B cell (primary cell): ENCODE results near the gene NPEPPS. TPM values are rescaled to one million over a fixed set of nuclear protein-coding genes. Genes with fewer than 3 reads are reported as not detected.

Experiments
- ATAC-seq: fragments of 200-7000 bp; cut with Tn5 transposase; one replicate; pipeline ENCODE4 v1.10.0; 2021; ENCODE audit warnings: low read depth, mild to moderate bottlenecking, moderate number of reproducible peaks, moderate library complexity
- CTCF ChIA-PET: fragments of 350-600 bp; sonication (Branson Sonifier 250); formaldehyde crosslinking; loops from one replicate; lab custom pipeline; 2021; ENCODE audit warnings: antibody characterized with exemption, inconsistent platforms; lab: Charles Lee
- POLR2A ChIA-PET: fragments of 350-600 bp; sonication (Branson Sonifier 250); formaldehyde crosslinking; loops from one replicate; lab custom pipeline; 2021; ENCODE audit warnings: antibody characterized with exemption; lab: Charles Lee
- DNase-seq: peaks from one replicate; pipeline ENCODE4 v3.0.0; 2013
- H2AFZ ChIP-seq: 2 replicates; pipeline ENCODE4 v1.6.1; 2012; ENCODE audit warnings: mild to moderate bottlenecking, low read depth, low read length; ENCODE audit not compliant: insufficient read depth, poor library complexity, severe bottlenecking
- H3K27ac ChIP-seq, 2 donors: 1 replicate in 1 of 2; 2 replicates in 1 of 2; pipeline ENCODE4 v1.5.1; 2012 to 2013; ENCODE audit warnings: low read length in 2 of 2, mild to moderate bottlenecking in 2 of 2, moderate library complexity in 1 of 2
- H3K27me3 ChIP-seq, 4 experiments: fragments of 200-600 bp in 1 of 4; sonication (generic) in 1 of 4; replicated peaks in 1 of 4; 1 replicate in 2 of 4; 2 replicates in 2 of 4; pipeline versions ENCODE4 v1.6.1 to v1.7.0; 2013 to 2016; ENCODE audit warnings: low read length in 3 of 4, mild to moderate bottlenecking in 2 of 4, mixed read lengths in 1 of 4, moderate library complexity in 1 of 4; ENCODE audit not compliant: insufficient read depth in 4 of 4, control insufficient read depth in 3 of 4; ENCODE audit errors: control extremely low read depth in 1 of 4
- H3K36me3 ChIP-seq, 2 experiments: replicated peaks in 1 of 2; 1 replicate in 1 of 2; 2 replicates in 1 of 2; pipeline versions ENCODE4 v1.6.1 to v1.7.1; 2013; ENCODE audit warnings: low read length in 1 of 2; ENCODE audit not compliant: insufficient read depth in 2 of 2, control insufficient read depth in 1 of 2; ENCODE audit errors: control extremely low read depth in 1 of 2, extremely low read depth in 1 of 2
- H3K4me1 ChIP-seq, 2 donors: fragments of 200-600 bp in 1 of 2; sonication (generic) in 1 of 2; 1 replicate in 1 of 2; 2 replicates in 1 of 2; pipeline versions ENCODE4 v1.5.1 to v1.6.1; 2013 to 2017; ENCODE audit warnings: low read length in 2 of 2; ENCODE audit not compliant: control insufficient read depth in 2 of 2, insufficient read depth in 2 of 2
- H3K4me2 ChIP-seq: replicated peaks from 2 replicates; pipeline ENCODE3; 2012; ENCODE audit warnings: mild to moderate bottlenecking, low read depth, low read length; ENCODE audit not compliant: poor library complexity, severe bottlenecking
- H3K4me3 ChIP-seq, 5 experiments: fragments of 200-600 bp in 1 of 5; sonication (generic) in 1 of 5; 1 replicate in 3 of 5; 2 replicates in 2 of 5; pipeline versions ENCODE4 v1.5.1 to v1.7.0; 2011 to 2016; ENCODE audit warnings: low read length in 4 of 5, mild to moderate bottlenecking in 4 of 5, low read depth in 2 of 5, control low read depth in 1 of 5, moderate library complexity in 1 of 5; ENCODE audit not compliant: insufficient read depth in 1 of 5; ENCODE audit errors: control extremely low read depth in 1 of 5, extremely low read depth in 1 of 5
- H3K79me2 ChIP-seq: fragments of 200-600 bp; sonication (generic); one replicate; pipeline ENCODE4 v1.6.0; 2016; ENCODE audit warnings: low read length; ENCODE audit not compliant: control insufficient read depth, insufficient read depth
- H3K9ac ChIP-seq: fragments of 200-600 bp; sonication (generic); 2 replicates; pipeline ENCODE4 v1.6.1; 2017; ENCODE audit warnings: mild to moderate bottlenecking, low read length, moderate library complexity
- H3K9me3 ChIP-seq, 3 donors: one replicate each; pipeline versions ENCODE4 v1.6.1 to v1.7.1; 2013; ENCODE audit warnings: low read length in 2 of 3; ENCODE audit not compliant: control insufficient read depth in 2 of 3, insufficient read depth in 1 of 3; ENCODE audit errors: control extremely low read depth in 1 of 3
- H4K20me1 ChIP-seq: 2 replicates; pipeline ENCODE4 v1.6.0; 2012; ENCODE audit warnings: mild to moderate bottlenecking, low read length; ENCODE audit not compliant: insufficient read depth, control insufficient read depth, poor library complexity, severe bottlenecking
- H3K27ac Mint-ChIP-seq: one replicate; pipeline ENCODE4 v1.8.0; 2021; ENCODE audit warnings: mixed read lengths
- H3K27me3 Mint-ChIP-seq: one replicate; pipeline ENCODE4 v1.8.0; 2021; ENCODE audit warnings: mixed read lengths
- H3K4me1 Mint-ChIP-seq: one replicate; pipeline ENCODE4 v1.8.0; 2021; ENCODE audit warnings: mixed read lengths
- H3K4me3 Mint-ChIP-seq: one replicate; pipeline ENCODE4 v1.8.0; 2021; ENCODE audit warnings: mixed read lengths
- H3K9me3 Mint-ChIP-seq: one replicate; pipeline ENCODE4 v1.8.0; 2022; ENCODE audit warnings: mixed read lengths; ENCODE audit not compliant: insufficient read depth
- CTCF ChIP-seq: fragments of 200-600 bp; IDR thresholded peaks from one replicate; pipeline ENCODE4 v1.8.0; 2022; ENCODE audit warnings: antibody characterized with exemption, mild to moderate bottlenecking
- EZH2 ChIP-seq: IDR thresholded peaks from 2 replicates; pipeline ENCODE4 v1.6.1; 2012; ENCODE audit warnings: borderline replicate concordance, low read depth, mild to moderate bottlenecking, moderate library complexity, low read length; ENCODE audit not compliant: insufficient read depth, poor library complexity, severe bottlenecking
- WGBS: methylation state at CpG from one replicate; pipeline ENCODE4 v1.1.5; 2013; ENCODE audit warnings: missing lambda C conversion rate; ENCODE audit not compliant: insufficient coverage; 5-methylcytosine and 5-hydroxymethylcytosine counted together
- intact Hi-C: fragments of 100-400 bp; cut with micrococcal nuclease; formaldehyde crosslinking; loops from one replicate; pipeline ENCODE4 v1.10.0; 2022
- polyA plus RNA-seq: library from polyadenylated mRNA; depleted of rRNA; stranded (reverse); fragments of >200 nt; gene quantifications from 2 replicates; pipeline ENCODE4 v1.2.3, GENCODE V29; 2012
- total RNA-seq, 2 donors: library from RNA; stranded (reverse); fragments of 120-200 nt in 1 of 2; gene quantifications; 1 replicate in 1 of 2; 2 replicates in 1 of 2; pipeline versions ENCODE4 v1.2.3 to v1.2.4, GENCODE V29; 2013 to 2022

The NPEPPS gene
- total and polyA plus RNA-seq, 2 donors (not counting 1 experiment from before 2014, with no cell fraction given), result 47.8 to 160 TPM

GRCh38 chr17:47634870-47635269 lies 104.0 kb downstream of the NPEPPS start:
- ChIA-PET CTCF (interaction anchor here (0.6 to 1.8 kb wide), 3 partner anchors 17 to 20 kb away, joined by 3 to 5 read pairs (median 4); no protein-coding TSS in a partner anchor), POLR2A (no interaction called here)
- intact Hi-C loops, result no loop called here
- ATAC-seq (no peak), DNase-seq (no peak)
- no peaks in the 10 kb centered on the region for H3K4me1 Mint-ChIP-seq
- H2AFZ ChIP-seq, result no peak overlapping the region
- TF ChIP-seq EZH2 (no peak), CTCF (no peak)
- H3K9ac ChIP-seq, result no peak overlapping the region
- 83% methylated on average over 1 of the region's 3 CpGs for WGBS
- H3K27ac Mint-ChIP-seq, result no peak overlapping the region
- no peaks in the 10 kb centered on the region for H3K27me3 Mint-ChIP-seq
- peaks cover 0 to 1% of the 10 kb centered on the region in 2 experiments for H3K36me3 ChIP-seq
- no peaks in the 10 kb centered on the region for H3K79me2 ChIP-seq
- no peaks in the 10 kb centered on the region for H3K9me3 ChIP-seq
- H3K4me3 Mint-ChIP-seq, result no peak overlapping the region
- H3K4me1 ChIP-seq, result no peaks in the 10 kb centered on the region
- no peaks in the 10 kb centered on the region for H3K27me3 ChIP-seq
- H4K20me1 ChIP-seq, result no peaks in the 10 kb centered on the region
- no peak overlapping the region for H3K4me3 ChIP-seq
- no peak overlapping the region for H3K4me2 ChIP-seq
- H3K9me3 Mint-ChIP-seq, result no peaks in the 10 kb centered on the region
- no peak overlapping the region for H3K27ac ChIP-seq

GRCh38 chr17:47635734-47636133 lies 104.8 kb downstream of the NPEPPS start:
- Mint-ChIP-seq H3K27ac (no peak overlapping the region), H3K4me1 (peaks cover under 1% of the 10 kb centered on the region), H3K27me3 (no peaks in the 10 kb centered on the region), H3K9me3 (no peaks in the 10 kb centered on the region), H3K4me3 (no peak overlapping the region)
- Histone ChIP-seq H3K79me2 (no peaks in the 10 kb centered on the region), H3K4me2 (no peak overlapping the region), H3K9ac (no peak overlapping the region), H3K4me3 (no peak overlapping the region), H3K4me1 (no peaks in the 10 kb centered on the region), H3K36me3 (peaks cover 0 to 1% of the 10 kb centered on the region in 2 experiments), H4K20me1 (no peaks in the 10 kb centered on the region), H3K27ac (no peak overlapping the region), H3K27me3 (no peaks in the 10 kb centered on the region), H2AFZ (no peak overlapping the region), H3K9me3 (no peaks in the 10 kb centered on the region)
- CTCF ChIA-PET, result interaction anchor here (1.1 to 1.8 kb wide), 2 partner anchors 10 to 20 kb away, joined by 4 to 6 read pairs; no protein-coding TSS in a partner anchor
- no peak for DNase-seq
- intact Hi-C loops, result no loop called here
- ATAC-seq, result no peak
- WGBS, result 100% methylated on average over 2 of the region's 3 CpGs
- TF ChIP-seq EZH2 (no peak), CTCF (no peak)
- POLR2A ChIA-PET, result no interaction called here
